Lung (tissue), 12 donors: ENCODE results near the gene SSH2. TPM values are rescaled to one million over a fixed set of nuclear protein-coding genes. Genes with fewer than 3 reads are reported as not detected.

Experiments
- ATAC-seq: fragments of 200-7000 bp; cut with Tn5 transposase; one replicate; pipeline ENCODE4 v1.9.1; 2020; ENCODE audit warnings: moderate number of reproducible peaks; ENCODE audit not compliant: insufficient read depth, low FRiP score
- DNase-seq, 3 donors: peaks; one replicate each; pipeline ENCODE4 v3.0.0-alpha.2; 2013 to 2017
- H3K27ac ChIP-seq, 2 donors: one replicate each; pipeline ENCODE4 v1.5.1; 2013; ENCODE audit warnings: mild to moderate bottlenecking in 2 of 2, moderate library complexity in 2 of 2, control low read depth in 1 of 2, inconsistent platforms in 1 of 2, low read depth in 1 of 2, low read length in 1 of 2
- H3K27me3 ChIP-seq, 3 donors: one replicate each; pipeline ENCODE4 v1.5.1; 2013; ENCODE audit warnings: low read length in 2 of 3; ENCODE audit not compliant: control insufficient read depth in 3 of 3, insufficient read depth in 3 of 3
- H3K36me3 ChIP-seq, 4 donors: one replicate each; pipeline ENCODE4 v1.5.1; 2013; ENCODE audit warnings: low read length in 4 of 4, mild to moderate bottlenecking in 1 of 4, moderate library complexity in 1 of 4; ENCODE audit not compliant: control insufficient read depth in 4 of 4, insufficient read depth in 4 of 4
- H3K4me1 ChIP-seq, 5 donors: one replicate each; pipeline ENCODE4 v1.5.1; 2013; ENCODE audit warnings: low read length in 5 of 5, mild to moderate bottlenecking in 2 of 5, moderate library complexity in 1 of 5; ENCODE audit not compliant: control insufficient read depth in 5 of 5, insufficient read depth in 5 of 5
- H3K4me3 ChIP-seq: one replicate; pipeline ENCODE4 v1.5.1; 2013; ENCODE audit warnings: mild to moderate bottlenecking, control low read depth, moderate library complexity
- H3K9ac ChIP-seq, 2 donors: one replicate each; pipeline ENCODE4 v1.5.1; 2013; ENCODE audit warnings: low read length in 2 of 2, control low read depth in 1 of 2; ENCODE audit not compliant: insufficient read depth in 1 of 2
- H3K9me3 ChIP-seq, 4 donors: one replicate each; pipeline ENCODE4 v1.5.1; 2013; ENCODE audit warnings: low read length in 3 of 4, mild to moderate bottlenecking in 1 of 4, moderate library complexity in 1 of 4; ENCODE audit not compliant: control insufficient read depth in 4 of 4, insufficient read depth in 3 of 4
- WGBS, 2 donors: extraction: QIAGEN DNeasy Blood & Tissue Kit; methylation state at CpG; one replicate each; pipeline ENCODE4 v1.1.7; 2013; 5-methylcytosine and 5-hydroxymethylcytosine counted together
- polyA plus RNA-seq, 2 donors: library from polyadenylated mRNA; stranded (reverse); fragments of 200-250 nt; gene quantifications; one replicate each; pipeline ENCODE4 v1.2.1, GENCODE V29; 2013
- total RNA-seq, 2 donors: library from RNA; depleted of rRNA in 1 of 2; stranded (reverse); fragments of >200 nt in 1 of 2; gene quantifications; one replicate each; pipeline ENCODE4 v1.2.1, GENCODE V29; 2014 to 2021
- TF ChIP-seq, protein P1 (sequence below): IDR thresholded peaks from 2 replicates; pipeline ENCODE4 v1.5.1; 2012; ENCODE audit warnings: mild to moderate bottlenecking; ENCODE audit errors: control extremely low read depth, extremely low read depth
- donor health status: control.
- donor health status: control.
- donor health status: Bipolar disorder and iron deficiency.
- donor health status: healthy.
- donor health status: DM: yes; HTN: yes; CAD: no.

SSH2 gene
- total and polyA plus RNA-seq, 4 donors: 23.4 to 69.4 (median 41.1) TPM

DNA sequence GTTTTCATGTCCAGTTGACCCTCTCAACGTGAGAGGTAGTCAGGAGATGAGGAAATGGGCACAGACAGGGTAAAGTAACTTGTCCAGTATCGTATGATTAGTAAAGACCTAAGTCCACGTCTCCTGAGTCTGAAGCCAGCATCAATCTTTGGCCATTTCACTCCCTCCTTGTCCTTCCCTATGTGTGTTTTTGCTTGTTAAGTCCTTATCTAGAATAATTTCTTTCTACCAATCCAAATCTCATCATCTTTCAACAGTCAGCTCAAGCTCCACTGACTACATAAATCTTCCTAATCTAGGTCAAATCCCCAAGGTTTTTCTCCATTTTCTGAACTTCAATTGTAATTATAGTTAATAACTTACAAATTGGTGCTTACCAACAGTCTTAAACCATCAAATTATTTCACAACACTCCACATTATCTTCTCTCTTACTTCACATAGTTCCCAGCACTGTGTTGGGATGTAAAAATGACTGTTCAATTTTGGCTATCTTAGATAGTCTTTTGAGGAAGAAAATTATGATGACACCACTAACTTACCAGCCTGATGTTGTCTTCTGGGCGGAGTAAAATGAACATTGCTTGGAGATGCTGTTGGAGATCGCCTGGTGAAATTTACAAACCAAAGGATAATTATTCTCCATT is 235.0 kb downstream of the SSH2 start:
- Histone ChIP-seq H3K4me1 (peaks cover 0 to 16% (median 0%) of the 10 kb centered on the region in 5 donors), H3K27ac (peak overlapping the region in 1 of 2 donors; percentile 49), H3K9ac (no peak overlapping the region), H3K27me3 (no peaks in the 10 kb centered on the region), H3K4me3 (no peak overlapping the region), H3K36me3 (peaks cover 0 to 11% (median 6%) of the 10 kb centered on the region in 4 donors), H3K9me3 (no peaks in the 10 kb centered on the region)
- TF ChIP-seq, protein P1, sequence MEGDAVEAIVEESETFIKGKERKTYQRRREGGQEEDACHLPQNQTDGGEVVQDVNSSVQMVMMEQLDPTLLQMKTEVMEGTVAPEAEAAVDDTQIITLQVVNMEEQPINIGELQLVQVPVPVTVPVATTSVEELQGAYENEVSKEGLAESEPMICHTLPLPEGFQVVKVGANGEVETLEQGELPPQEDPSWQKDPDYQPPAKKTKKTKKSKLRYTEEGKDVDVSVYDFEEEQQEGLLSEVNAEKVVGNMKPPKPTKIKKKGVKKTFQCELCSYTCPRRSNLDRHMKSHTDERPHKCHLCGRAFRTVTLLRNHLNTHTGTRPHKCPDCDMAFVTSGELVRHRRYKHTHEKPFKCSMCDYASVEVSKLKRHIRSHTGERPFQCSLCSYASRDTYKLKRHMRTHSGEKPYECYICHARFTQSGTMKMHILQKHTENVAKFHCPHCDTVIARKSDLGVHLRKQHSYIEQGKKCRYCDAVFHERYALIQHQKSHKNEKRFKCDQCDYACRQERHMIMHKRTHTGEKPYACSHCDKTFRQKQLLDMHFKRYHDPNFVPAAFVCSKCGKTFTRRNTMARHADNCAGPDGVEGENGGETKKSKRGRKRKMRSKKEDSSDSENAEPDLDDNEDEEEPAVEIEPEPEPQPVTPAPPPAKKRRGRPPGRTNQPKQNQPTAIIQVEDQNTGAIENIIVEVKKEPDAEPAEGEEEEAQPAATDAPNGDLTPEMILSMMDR: no peak
- ATAC-seq: no peak
- WGBS, 2 donors: 77 to 85% methylated on average over 5 of the region's 5 CpGs
- DNase-seq: no peak

DNA sequence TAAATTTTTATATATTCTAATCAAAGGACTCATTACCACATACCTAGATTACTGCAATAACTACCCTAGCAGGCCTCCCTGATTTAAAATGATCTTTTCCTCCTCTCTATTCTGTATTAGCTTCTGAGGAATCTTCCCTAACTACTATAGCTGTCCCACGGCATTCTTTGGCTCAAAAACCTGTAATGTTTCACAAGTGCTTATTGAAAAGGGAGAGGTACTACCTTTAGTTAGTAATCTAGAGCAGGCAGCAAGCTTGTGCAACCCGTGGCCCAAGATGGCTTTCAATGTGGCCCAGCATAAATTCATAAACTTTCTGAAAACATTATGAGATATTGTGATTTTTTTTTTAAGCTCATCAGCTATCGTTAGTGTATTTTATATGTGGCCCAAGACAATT is 236.3 kb downstream of the SSH2 start:
- H3K4me1 ChIP-seq: peaks cover 0 to 7% (median 0%) of the 10 kb centered on the region in 5 donors
- no peaks in the 10 kb centered on the region for H3K27me3 ChIP-seq
- no peak overlapping the region for H3K27ac ChIP-seq
- no peak overlapping the region for H3K9ac ChIP-seq
- TF ChIP-seq, protein P1: no peak
- WGBS, 2 donors: 84 to 85% methylated on average over 3 of the region's 3 CpGs
- ATAC-seq (no peak), DNase-seq (no peak)
- no peak overlapping the region for H3K4me3 ChIP-seq
- peaks cover 0 to 7% (median 6%) of the 10 kb centered on the region in 4 donors for H3K36me3 ChIP-seq
- H3K9me3 ChIP-seq: no peaks in the 10 kb centered on the region

DNA sequence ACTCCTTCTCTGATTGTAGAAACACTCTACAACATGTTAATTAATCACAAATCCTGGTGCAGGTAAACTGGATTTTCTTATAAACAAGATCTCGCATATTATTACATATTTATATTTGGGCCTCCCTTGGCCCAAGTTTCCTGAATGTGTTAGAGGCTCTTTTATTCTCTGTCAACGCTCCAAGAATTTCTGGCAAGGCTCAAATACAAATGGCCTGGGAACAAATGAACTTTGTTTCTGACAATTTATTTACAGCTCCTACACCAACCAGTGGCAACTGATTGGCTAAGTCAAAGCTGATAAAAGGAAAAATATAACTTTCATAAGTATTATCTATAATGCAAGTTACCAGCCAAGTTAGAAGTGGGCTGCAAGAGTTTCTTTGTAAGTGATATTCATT is 242.4 kb downstream of the SSH2 start:
- H3K9me3 ChIP-seq: no peaks in the 10 kb centered on the region
- H3K27me3 ChIP-seq: no peaks in the 10 kb centered on the region
- TF ChIP-seq, protein P1: no peak
- peaks cover 0 to 20% (median 5%) of the 10 kb centered on the region in 5 donors for H3K4me1 ChIP-seq
- H3K9ac ChIP-seq: no peak overlapping the region
- H3K4me3 ChIP-seq: no peak overlapping the region
- H3K36me3 ChIP-seq: peaks cover 0 to under 1% (median 0%) of the 10 kb centered on the region in 4 donors
- H3K27ac ChIP-seq: peak overlapping the region in 1 of 2 donors; percentile 61
- WGBS, 2 donors: 58 to 74% methylated on average over 2 of the region's 2 CpGs
- peak; percentile 24 to 89 (median 83) for DNase-seq
- ATAC-seq: no peak
